NOMO-1 (cell line): ENCODE data around the gene LCOR.

ENCODE experiments used
- DNase-seq, 2 experiments: peaks; one replicate each; lab custom pipeline; 2025; ENCODE audit not compliant: unreplicated experiment in 2 of 2; lab: John Stamatoyannopoulos, UW

LCOR gene

GRCh38 chr10:96889415-96890171 is 57.5 kb downstream of the LCOR start:
- no peak for DNase-seq

GRCh38 chr10:96890172-96890513 is 58.0 kb downstream of the LCOR start:
- peak; percentile 26 to 66 for DNase-seq

- DNase-seq: no peak
These were observed 58.5 kb downstream of the LCOR start for GRCh38 chr10:96890580-96890979.

GRCh38 chr10:96891840-96892239 is 59.7 kb downstream of the LCOR start:
- DNase-seq: no peak

- no peak for DNase-seq
These were observed 63.7 kb downstream of the LCOR start for GRCh38 chr10:96895662-96896424.

- DNase-seq: no peak
These were observed 64.9 kb downstream of the LCOR start for GRCh38 chr10:96896884-96897589.

GRCh38 chr10:96902117-96902516 is 70.0 kb downstream of the LCOR start:
- DNase-seq: no peak

GRCh38 chr10:96902731-96903358 is 70.7 kb downstream of the LCOR start:
- DNase-seq: peak in 1 of 2 experiments; percentile 1

- no peak for DNase-seq
These were observed 72.5 kb downstream of the LCOR start for GRCh38 chr10:96904648-96905047.

GRCh38 chr10:96906864-96907263 is 74.8 kb downstream of the LCOR start:
- no peak for DNase-seq

GRCh38 chr10:96910488-96911395 is 78.6 kb downstream of the LCOR start:
- peak in 1 of 2 experiments; percentile 30 for DNase-seq

GRCh38 chr10:96912405-96912804 is 80.3 kb downstream of the LCOR start:
- no peak for DNase-seq

GRCh38 chr10:96913906-96914305 is 81.8 kb downstream of the LCOR start:
- DNase-seq: no peak

- no peak for DNase-seq
These were observed 85.5 kb downstream of the LCOR start for GRCh38 chr10:96917628-96918027.

GRCh38 chr10:96918214-96919002 is 86.3 kb downstream of the LCOR start:
- no peak for DNase-seq

- no peak for DNase-seq
These were observed 87.8 kb downstream of the LCOR start for GRCh38 chr10:96919785-96920430.

GRCh38 chr10:96921655-96922054 is 89.6 kb downstream of the LCOR start:
- no peak for DNase-seq

GRCh38 chr10:96922978-96923948 is 91.2 kb downstream of the LCOR start:
- no peak for DNase-seq
